ENCODE measurements around the gene WWOX. TPM values are rescaled to one million over a fixed set of nuclear protein-coding genes. Genes with fewer than 3 reads are reported as not detected.
A peak's percentile ranks its signal among the peaks of the same experiment; 100 is the strongest.

The WWOX gene
- total RNA-seq, 2 donors from 2014 or later, result 10.6 to 13.1 TPM

- intact Hi-C loops (cut with DNase I, micrococcal nuclease), result no loop called here
- DNase-seq (no peak), ATAC-seq (no peak)
Observed at GRCh38 chr16:78452025-78452555, 352.6 kb downstream of the WWOX start.

- DNase-seq (no peak), ATAC-seq (no peak)
- intact Hi-C loops (cut with DNase I, micrococcal nuclease), result no loop called here
Observed at GRCh38 chr16:78455861-78456260, 356.4 kb downstream of the WWOX start.

GRCh38 chr16:78458588-78458987 lies 359.1 kb downstream of the WWOX start:
- DNase-seq, result no peak
- ATAC-seq, result no peak
- intact Hi-C loops (cut with DNase I, micrococcal nuclease), result no loop called here

GRCh38 chr16:78460428-78460827 lies 361.0 kb downstream of the WWOX start:
- peak; percentile 25 for ATAC-seq
- intact Hi-C loops (cut with DNase I, micrococcal nuclease), result no loop called here

GRCh38 chr16:78461087-78461486 lies 361.6 kb downstream of the WWOX start:
- ATAC-seq (peak; percentile 13), DNase-seq (peak in 1 of 2 donors; percentile 16)
- intact Hi-C loops (cut with DNase I, micrococcal nuclease), result no loop called here

More at GRCh38 chr16:78460428-78460827, 361.0 kb downstream of the WWOX start:
- no peak for DNase-seq

GRCh38 chr16:78461496-78462287 lies 362.2 kb downstream of the WWOX start:
- DNase-seq, result peak; percentile 21 to 51

GRCh38 chr16:78462288-78463208 lies 363.1 kb downstream of the WWOX start:
- intact Hi-C loops (cut with DNase I, micrococcal nuclease), result no loop called here
- DNase-seq (peak in 1 of 2 donors; percentile 35), ATAC-seq (no peak)

More at GRCh38 chr16:78461496-78462287, 362.2 kb downstream of the WWOX start:
- peak; percentile 74 for ATAC-seq
- intact Hi-C loops (cut with DNase I, micrococcal nuclease), result no loop called here

GRCh38 chr16:78463591-78463990 lies 364.1 kb downstream of the WWOX start:
- no peak for DNase-seq
- intact Hi-C loops (cut with DNase I, micrococcal nuclease), result no loop called here
- ATAC-seq, result peak; percentile 70

- ATAC-seq (no peak), DNase-seq (no peak)
- intact Hi-C loops (cut with DNase I, micrococcal nuclease), result no loop called here
Observed at GRCh38 chr16:78464833-78465232, 365.4 kb downstream of the WWOX start.

GRCh38 chr16:78465730-78466129 lies 366.3 kb downstream of the WWOX start:
- no peak for DNase-seq
- no peak for ATAC-seq
- intact Hi-C loops (cut with DNase I, micrococcal nuclease), result no loop called here

GRCh38 chr16:78469787-78470186 lies 370.3 kb downstream of the WWOX start:
- ATAC-seq (no peak), DNase-seq (no peak)
- intact Hi-C loops (cut with DNase I, micrococcal nuclease), result no loop called here

- DNase-seq, result no peak
- peak; percentile 54 for ATAC-seq
- intact Hi-C loops (cut with DNase I, micrococcal nuclease), result no loop called here
Observed at GRCh38 chr16:78473031-78473699, 373.7 kb downstream of the WWOX start.

GRCh38 chr16:78474762-78475161 lies 375.3 kb downstream of the WWOX start:
- intact Hi-C loops (cut with DNase I, micrococcal nuclease), result no loop called here
- ATAC-seq (no peak), DNase-seq (no peak)

GRCh38 chr16:78476615-78477014 lies 377.2 kb downstream of the WWOX start:
- intact Hi-C loops (cut with DNase I, micrococcal nuclease), result no loop called here
- no peak for DNase-seq
- ATAC-seq, result no peak

- no peak for ATAC-seq
- intact Hi-C loops (cut with DNase I, micrococcal nuclease), result no loop called here
- no peak for DNase-seq
Observed at GRCh38 chr16:78478267-78478861, 378.9 kb downstream of the WWOX start.

GRCh38 chr16:78479723-78480122 lies 380.3 kb downstream of the WWOX start:
- intact Hi-C loops (cut with DNase I, micrococcal nuclease), result no loop called here
- DNase-seq (no peak), ATAC-seq (no peak)

- intact Hi-C loops (cut with DNase I, micrococcal nuclease), result no loop called here
- ATAC-seq (no peak), DNase-seq (no peak)
Observed at GRCh38 chr16:78480588-78480987, 381.1 kb downstream of the WWOX start.

- intact Hi-C loops (cut with DNase I, micrococcal nuclease), result no loop called here
- DNase-seq (no peak), ATAC-seq (no peak)
Observed at GRCh38 chr16:78483124-78483992, 383.9 kb downstream of the WWOX start.
